ENCODE data around the gene KLK7.
"Not testable (repeated sequence)": the region's sequence is repeated elsewhere in the genome, so short reads cannot be mapped to it uniquely, and the experiment has no call there.

Gene KLK7

GRCh38 chr19:51010066-51010795 lies 26.5 kb upstream of the KLK7 start:
- DNase-seq: no peak

- no peak for DNase-seq
These were observed 25.6 kb upstream of the KLK7 start for GRCh38 chr19:51009061-51009891.

DNA sequence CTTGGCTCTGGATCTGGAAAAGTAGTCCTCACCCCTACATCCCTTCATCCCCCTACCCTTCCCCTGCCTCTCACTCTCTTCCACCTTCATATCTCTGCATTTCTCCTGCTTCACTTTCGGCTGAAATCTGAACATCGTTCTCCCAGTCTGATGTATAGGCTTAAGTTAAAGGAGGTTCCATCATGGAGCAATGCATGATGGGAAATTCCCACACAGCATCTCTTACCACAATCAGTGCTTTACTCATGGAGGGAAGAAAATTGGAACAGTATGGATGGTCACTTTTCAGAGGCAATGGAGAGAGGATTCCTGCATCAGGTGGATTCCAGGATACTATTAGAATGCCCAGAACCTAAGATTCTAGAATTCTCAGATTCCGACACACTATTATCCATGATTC lies 23.8 kb upstream of the KLK7 start:
- DNase-seq: no peak

GRCh38 chr19:51006406-51006805 lies 22.7 kb upstream of the KLK7 start:
- DNase-seq: no peak

DNA sequence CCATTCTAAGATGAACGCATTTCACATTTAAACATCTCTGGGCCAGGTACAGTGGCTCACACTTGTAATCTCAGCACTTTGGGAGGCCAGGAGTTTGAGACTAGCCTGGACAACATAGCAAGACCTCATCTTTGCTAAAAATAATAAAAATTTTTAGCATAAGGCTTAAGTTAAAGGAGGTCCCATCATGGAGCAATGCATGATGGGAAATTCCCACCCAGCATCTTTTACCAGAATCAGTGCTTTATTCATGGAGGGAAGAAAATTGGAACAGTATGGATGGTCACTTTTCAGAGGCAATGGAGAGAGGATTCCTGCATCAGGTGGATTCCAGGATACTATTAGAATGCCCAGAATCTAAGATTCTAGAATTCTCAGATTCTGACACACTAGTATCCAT lies 21.5 kb upstream of the KLK7 start:
- no peak for DNase-seq

- no peak for DNase-seq
These were observed 19.6 kb upstream of the KLK7 start for GRCh38 chr19:51003316-51003715.

- no peak for DNase-seq
These were observed 19.0 kb upstream of the KLK7 start for GRCh38 chr19:51002542-51003311.

DNA sequence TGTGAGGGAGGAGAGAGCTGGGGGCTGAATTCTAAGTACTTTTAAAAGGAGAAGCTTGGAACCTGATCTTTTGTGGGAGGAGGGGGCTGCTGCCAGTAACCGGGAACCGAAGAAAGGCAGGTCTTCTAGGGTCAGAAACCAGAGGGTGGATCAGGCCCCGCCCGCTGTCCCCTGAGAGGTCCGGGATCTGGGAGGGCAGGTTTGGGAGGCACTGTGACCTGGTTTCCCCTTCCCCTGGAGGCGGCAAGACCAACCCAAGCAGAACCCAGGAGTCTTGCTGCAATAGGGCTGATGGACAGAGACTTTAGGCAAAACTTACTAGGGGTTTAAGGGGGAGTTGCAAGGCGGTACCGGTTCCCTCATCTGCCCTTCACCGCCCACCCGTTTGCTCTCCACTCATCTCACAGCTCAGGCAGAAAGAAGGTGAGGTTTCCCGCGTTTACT lies 18.4 kb upstream of the KLK7 start:
- DNase-seq: no peak

DNA sequence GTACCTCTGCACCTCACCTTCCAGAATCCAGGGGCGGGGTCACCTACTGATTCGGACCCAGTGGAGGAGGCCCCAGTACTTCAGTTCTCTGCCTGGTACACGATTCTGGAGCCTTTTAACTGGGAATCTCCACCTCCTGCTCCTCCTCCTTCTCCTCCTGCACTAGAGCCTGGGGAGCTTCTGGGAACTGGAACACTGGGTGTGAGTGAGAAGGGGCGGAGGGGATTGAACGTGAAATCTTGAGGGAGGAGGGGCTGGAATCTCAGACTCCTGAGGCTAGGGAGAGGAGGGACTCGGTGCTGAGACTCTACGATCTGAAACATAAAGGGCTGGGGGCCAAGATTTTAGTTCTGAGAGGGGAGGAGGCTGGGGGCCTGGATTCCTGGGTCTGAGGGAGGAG lies 17.8 kb upstream of the KLK7 start, which contains the start of gene KLK8:
Gene KLK8 (minus strand): TSS at position 90 of the 400 bp plus-strand sequence. CDS start 437 bp downstream, outside the sequence.
- DNase-seq: no peak

DNA sequence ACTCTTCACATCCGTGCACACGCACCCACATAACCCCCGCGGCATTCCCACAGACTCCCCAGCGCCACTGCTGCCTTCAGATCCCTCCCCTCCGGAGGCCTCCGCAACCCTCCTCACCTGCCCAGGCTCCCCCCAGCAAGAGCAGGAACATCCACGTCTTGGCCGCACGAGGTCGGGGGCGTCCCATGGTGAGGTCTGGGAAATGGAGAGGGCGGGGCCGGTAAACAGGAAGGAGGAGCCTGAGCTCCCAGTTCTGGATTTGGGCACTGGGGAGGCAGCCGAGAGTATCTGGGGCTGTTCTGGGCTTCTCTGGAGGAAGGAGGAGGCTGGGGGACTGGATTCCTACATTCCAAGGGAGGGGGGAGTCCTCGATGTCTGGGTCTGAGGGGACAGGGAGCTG lies 17.3 kb upstream of the KLK7 start:
- DNase-seq: no peak

GRCh38 chr19:51000426-51000825 lies 16.7 kb upstream of the KLK7 start:
- DNase-seq: no peak

- DNase-seq: no peak
These were observed 15.0 kb upstream of the KLK7 start for GRCh38 chr19:50998686-50999085.

GRCh38 chr19:50998061-50998460 lies 14.3 kb upstream of the KLK7 start:
- DNase-seq: no peak

GRCh38 chr19:50994129-50994528 lies 10.4 kb upstream of the KLK7 start:
- DNase-seq: no peak

DNA sequence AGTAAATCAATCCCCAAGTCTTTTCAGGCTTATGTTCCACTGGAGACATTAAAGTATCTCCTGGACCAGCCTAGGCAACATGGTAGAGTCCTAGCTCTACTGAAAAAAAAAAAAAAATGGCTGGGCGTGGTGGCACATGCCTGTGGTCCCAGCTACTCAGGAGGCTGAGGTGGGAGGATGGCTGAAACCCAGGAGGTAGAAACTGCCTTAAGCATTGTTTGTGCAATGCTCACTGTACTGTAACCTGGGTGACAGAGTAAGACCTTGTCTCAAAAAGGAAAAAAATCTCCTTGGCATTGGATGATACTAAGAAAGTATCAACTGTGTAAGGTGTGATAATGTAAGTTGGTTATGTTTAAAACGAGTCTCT lies 8.9 kb upstream of the KLK7 start:
- DNase-seq: no peak

DNA sequence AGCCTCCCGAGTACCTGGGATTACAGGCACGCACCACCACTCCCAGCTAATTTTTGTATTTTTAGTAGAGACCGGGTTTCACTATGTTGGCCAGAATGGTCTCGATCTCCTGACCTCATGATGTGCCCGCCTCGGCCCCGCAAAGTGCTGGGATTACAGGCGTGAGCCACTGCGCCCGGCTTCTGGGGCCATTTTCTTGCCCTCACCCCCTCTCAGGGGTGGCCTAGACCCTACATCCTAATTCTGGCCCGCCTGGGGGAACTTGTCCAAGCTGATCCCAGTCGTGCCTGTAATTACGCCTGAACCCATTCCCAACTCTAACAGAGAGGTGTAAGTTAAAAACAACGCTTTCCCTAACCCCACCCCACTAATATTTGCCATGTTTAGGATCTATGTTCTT lies 699 bp upstream of the KLK7 start:
- DNase-seq: not testable (repeated sequence)

- no peak for DNase-seq
These were observed 1.5 kb downstream of the KLK7 start for GRCh38 chr19:50982186-50982585.

GRCh38 chr19:50981587-50982146 lies 2.0 kb downstream of the KLK7 start:
- DNase-seq: no peak

DNA sequence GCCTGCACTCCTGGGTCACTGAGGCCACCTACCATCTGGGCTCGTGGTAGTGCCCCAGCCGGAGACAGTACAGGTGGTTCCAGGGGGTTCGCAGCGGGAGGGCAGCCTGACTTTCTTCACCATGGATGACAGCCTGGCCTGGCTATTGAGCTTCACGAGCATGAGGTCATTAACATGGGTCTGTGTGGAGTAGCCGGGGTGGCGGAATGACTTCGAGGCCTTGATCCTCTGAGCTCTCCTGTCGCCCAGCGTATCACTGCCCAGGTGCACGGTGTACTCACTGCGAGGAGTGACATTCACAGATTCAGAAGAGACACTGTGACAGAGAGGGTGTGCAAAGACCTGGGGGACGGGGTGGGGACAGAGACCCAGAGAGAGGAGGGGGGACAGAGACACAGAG lies 3.5 kb downstream of the KLK7 start:
- DNase-seq: no peak

DNA sequence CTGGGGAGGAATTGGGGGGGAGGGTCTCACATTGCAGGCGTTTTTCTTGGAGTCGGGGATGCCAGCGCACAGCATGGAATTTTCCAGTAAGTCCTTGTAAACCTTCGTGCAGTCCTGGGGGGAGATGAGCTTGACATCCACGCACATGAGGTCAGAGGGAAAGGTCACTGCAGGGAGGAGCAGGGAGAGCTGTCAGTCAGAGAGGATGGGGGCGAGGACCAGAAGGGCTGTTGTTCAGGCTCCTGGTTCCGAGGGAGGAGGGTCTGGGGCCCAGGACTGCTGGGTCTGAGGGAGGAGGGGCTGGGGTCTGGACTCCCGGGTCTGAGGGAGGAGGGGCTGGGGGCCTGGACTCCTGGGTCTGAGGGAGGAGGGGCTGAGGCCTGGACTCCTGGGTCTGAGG lies 4.0 kb downstream of the KLK7 start:
- DNase-seq: no peak

- DNase-seq: no peak
These were observed 4.8 kb downstream of the KLK7 start for GRCh38 chr19:50978772-50979390.

DNA sequence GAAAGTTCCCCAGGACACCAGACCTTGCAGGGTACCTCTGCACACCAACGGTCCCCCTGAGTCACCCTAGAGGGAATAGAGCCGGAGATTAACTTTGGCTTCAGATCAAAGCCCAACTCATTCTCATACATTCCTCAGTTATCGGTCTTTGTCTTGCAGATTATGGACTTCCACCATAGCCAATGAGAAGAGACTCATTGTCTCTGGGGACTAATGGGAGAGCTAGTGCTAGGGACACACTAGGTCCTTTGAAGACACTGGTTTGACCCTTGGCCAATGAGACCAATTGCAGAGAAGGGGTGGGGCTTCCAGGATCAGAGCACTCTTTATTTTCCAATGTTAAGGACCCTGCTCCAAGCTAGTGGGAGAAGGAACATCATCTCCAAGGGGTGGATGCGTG lies 6.1 kb downstream of the KLK7 start:
- DNase-seq: no peak

GRCh38 chr19:50975766-50976165 lies 8.0 kb downstream of the KLK7 start:
- no peak for DNase-seq

All from SHP77 (cell line).